ENCODE data around the gene KRT33B.

DNA sequence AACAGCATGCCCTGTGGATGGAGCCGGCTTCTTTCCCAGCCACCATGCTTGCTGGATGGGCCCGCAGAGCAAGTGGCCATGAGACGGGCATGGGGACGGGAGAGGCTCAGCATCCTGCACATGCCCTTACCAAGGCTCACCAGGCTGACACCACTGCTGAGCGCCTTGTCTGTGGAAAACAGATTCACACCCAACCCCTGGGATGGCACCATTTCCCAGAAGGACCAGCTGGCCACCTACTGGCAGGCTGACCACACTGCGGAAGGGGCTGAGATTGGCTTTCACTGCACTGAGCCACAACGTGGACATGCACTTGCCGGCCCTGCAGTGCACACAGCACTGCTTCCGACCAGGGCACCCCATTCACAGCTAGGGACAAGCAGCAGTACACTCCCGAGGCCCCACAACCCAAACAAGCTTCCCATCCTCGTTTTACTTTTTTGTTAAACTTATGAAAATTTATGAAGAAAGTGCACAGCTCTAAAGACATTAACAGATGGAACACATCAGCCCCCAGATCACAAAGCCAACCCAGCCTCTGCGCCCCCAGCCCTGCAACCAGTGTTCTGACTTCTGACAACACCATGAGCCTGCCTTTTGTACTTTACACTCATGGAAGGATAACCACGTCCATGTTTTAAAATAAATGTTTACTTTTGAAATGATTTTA is 40.2 kb downstream of the KRT33B start:
- no peak for TF ChIP-seq ASH2L (IDR thresholded peaks at IDR 0.05; ENCODE audit: insufficient read length, low read depth, low read length)
- no peak for TF ChIP-seq KLF11 (CRISPR knock-in tag; IDR thresholded peaks at IDR 0.05)
- TF ChIP-seq HNRNPUL1 (IDR thresholded peaks at IDR 0.05; ENCODE audit: low read depth, low read length), result no peak
- no peak for TF ChIP-seq ZNF274 (CRISPR knock-in tag; IDR thresholded peaks at IDR 0.05)
